ENCODE data around the gene BCL2A1.
A peak's percentile ranks its signal among the peaks of the same experiment; 100 is the strongest.
"Not testable (repeated sequence)": the region's sequence is repeated elsewhere in the genome, so short reads cannot be mapped to it uniquely, and the experiment has no call there.

Gene BCL2A1

DNA sequence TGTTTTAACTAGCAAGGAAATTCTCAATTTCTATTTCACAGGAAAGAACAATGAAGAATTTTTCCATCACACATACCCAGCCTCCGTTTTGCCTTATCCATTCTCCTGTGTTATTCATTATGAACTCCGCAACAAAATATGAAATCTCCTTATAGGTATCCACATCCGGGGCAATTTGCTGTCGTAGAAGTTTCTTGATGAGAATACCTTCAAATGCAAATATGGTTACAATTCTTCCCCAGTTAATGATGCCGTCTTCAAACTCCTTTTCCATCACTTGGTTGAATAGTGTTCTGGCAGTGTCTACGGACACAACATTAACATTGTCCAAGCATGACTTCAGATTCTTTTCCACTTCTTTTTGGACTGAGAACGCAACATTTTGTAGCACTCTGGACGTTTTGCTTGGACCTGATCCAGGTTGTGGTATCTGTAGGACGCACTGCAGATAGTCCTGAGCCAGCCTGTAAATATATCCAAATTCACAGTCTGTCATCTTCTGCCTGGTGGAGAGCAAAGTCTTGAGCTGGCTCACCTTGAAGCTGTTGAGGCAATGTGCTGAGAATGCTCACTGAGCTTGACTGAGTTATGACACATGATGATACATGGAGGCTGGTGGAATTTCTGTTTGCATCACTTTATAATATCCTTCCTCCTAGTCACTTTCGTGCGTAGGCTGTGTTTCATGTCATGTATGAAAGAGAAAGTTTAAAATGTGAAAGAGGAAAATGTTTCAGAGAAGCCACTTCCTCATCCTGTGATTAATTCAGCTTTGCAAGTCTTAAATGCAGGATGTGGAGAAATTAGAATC lies at the start of gene BCL2A1:
TSS of gene BCL2A1 (minus strand) at position 573 of the 811 bp plus-strand sequence. CDS start at position 496, 77 bp downstream.
- peak; percentile 31 to 62 (median 52) for DNase-seq (ENCODE audit: low read depth in 3 of 3)

DNA sequence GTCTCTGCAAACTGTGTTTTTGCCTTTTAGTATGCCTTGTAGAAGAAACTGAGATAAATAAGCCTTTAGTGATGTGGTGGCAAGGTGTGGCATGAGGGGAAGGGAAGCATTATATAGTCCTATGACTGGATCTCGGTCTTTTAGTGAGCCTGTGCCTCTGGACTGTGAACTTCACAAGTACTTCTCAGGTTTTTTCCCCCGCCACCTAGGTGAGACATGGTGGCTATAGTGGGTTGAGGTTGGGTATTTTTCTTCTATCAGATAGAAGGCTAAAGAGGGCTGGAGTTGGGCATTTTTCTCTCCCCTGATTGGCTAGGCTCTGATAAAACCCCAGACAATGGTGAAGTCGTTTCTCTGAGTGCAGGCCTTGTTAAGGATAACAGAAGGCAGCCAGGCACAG lies 49.7 kb upstream of the BCL2A1 start:
- no peak for DNase-seq (ENCODE audit: low read depth in 3 of 3)

DNA sequence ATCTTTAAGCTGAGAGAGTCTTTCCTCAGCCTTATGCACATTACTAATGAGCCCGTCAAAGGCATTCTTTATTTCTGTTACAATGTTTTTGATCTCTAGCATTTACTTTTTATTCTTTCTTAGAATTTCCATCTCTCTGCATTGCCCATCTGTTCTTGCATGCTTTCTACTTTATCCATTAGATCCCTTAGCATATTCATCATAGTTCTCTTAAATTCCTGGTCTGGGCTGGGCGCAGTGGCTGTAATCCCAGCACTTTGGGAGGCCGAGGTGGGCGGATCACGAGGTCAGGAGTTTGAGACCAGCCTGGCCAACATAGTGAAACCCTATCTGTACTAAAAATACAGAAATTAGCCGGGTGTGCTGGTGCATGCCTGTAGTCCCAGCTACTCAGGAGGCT lies 49.2 kb upstream of the BCL2A1 start:
- DNase-seq (ENCODE audit: low read depth in 3 of 3): not testable (repeated sequence)

DNA sequence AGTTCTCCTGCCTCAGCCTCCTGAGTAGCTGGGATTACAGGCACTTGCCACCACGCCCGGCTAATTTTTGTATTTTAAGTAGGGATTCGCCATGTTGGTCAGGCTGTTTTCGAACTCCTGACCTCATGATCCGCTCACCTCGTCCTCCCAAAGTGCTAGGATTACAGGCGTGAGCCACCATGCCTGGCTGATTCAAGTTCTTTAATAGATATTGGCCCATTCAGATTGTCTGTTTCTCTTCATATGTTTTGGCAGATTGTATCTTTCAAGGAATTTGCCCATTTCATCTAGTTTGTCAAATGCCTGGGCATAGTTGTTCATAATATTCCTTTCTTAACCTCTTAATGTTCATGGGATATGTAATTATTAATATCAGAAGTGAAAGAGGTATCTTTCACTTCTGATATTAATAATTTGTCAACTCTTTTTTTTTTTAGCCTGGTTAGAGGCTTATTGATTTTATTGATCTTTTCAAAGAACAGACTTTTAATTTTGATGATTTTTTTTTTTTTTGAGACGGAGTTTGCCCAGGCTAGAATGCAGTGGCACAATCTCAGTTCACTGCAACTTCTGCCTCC lies 48.3 kb upstream of the BCL2A1 start:
- DNase-seq (ENCODE audit: low read depth in 3 of 3): no peak

DNA sequence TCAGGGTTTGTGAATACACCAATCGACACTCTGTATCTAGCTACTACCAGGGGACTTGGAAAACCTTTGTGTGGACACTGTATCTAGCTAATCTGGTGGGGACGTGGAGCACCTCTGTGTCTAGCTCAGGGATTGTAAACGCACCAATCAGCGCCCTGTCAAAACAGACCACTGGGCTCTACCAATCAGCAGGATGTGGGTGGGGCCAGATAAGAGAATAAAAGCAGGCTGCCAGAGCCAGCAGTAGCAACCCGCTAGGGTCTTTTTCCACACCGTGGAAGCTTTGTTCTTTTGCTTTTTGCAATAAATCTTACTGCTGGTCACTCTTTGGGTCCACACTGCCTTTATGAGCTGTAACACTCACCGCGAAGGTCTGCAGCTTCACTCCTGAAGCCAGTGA lies 46.1 kb upstream of the BCL2A1 start:
- DNase-seq (ENCODE audit: low read depth in 3 of 3): not testable (repeated sequence)

DNA sequence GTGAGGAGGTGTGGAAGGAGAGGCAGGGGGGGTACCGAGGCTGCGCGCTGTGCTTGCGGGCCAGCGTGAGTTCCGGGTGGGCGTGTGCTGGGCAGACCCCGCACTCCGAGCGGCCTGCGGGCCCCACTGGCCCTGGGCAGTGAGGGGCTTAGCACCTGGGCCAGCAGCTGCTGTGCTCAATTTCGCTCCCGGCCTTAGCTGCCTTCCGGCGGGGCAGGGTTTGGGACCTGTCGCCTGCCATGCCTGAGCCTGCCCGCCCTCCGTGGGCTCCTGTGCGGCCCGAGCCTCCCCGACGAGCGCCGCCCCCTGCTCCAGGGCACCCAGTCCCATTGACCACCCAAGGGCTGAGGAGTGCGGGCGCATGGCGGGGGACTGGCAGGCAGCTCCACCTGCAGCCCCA lies 45.5 kb upstream of the BCL2A1 start:
- DNase-seq (ENCODE audit: low read depth in 3 of 3): not testable (repeated sequence)

DNA sequence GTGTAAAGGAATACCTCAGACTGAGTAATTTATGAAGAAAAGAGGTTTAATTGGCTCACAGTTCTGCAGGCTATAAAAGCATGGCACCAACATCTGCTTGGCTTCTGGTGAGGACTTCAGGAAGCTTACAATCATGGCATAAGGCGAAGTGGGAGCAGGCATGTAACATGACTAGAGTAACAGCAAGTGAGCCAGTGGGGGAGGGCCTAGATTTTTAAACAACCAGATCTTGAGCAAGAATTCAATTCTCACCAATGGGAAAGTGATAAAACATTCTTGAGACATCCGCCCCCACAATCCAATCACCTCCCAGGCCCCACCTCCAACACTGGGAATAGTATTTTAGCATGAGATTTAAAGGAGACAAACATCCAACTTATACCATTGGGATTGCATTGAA lies 44.2 kb upstream of the BCL2A1 start:
- DNase-seq (ENCODE audit: low read depth in 3 of 3): no peak

DNA sequence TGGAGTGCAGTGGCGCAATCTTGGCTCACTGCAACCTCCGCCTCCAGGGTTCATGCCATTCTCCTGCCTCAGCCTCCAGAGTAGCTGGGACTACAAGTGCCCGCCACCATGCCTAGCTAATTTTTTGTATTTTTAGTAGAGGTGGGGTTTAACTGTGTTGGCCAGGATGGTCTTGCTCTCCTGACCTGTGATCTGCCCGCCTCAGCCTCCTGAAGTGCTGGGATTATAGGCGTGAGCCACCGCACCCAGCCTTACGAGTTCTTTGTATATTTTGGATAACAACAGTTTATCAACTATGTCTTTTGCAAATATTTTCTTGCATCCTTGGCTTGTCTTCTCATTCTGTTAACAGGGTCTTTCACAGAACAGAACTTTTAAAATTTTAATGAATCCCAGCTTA lies 43.2 kb upstream of the BCL2A1 start:
- DNase-seq (ENCODE audit: low read depth in 3 of 3): not testable (repeated sequence)

DNA sequence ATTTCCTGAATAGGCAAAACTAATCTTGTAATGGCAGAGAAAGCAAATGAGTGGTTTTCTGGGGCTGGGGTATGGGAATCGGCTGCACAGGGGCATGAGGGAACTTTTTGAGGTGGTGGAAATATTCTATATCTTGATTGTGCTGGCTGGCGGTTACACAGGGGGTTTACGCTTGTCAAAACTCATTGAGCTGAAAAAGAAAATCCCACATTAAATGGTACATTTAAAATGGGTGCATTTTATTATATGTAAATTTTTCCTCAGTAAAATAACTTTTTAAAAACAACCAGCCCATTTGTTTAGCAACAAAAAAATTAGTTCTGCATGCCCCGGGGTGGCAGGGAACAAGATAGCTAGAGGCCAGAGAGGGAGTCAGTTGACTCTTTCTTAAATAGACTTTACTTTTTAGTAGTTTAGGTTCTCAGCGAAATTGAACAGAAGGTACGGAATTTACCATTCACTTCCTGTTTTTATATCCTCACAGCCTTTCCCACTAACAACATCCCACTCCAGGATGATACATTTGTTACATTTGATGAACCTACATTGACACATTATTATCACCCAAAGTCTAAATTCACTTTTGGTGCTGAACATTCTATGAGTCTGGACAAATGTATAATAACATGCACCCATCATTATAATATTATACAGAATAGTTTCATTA lies 41.2 kb upstream of the BCL2A1 start:
- no peak for DNase-seq (ENCODE audit: low read depth in 3 of 3)

DNA sequence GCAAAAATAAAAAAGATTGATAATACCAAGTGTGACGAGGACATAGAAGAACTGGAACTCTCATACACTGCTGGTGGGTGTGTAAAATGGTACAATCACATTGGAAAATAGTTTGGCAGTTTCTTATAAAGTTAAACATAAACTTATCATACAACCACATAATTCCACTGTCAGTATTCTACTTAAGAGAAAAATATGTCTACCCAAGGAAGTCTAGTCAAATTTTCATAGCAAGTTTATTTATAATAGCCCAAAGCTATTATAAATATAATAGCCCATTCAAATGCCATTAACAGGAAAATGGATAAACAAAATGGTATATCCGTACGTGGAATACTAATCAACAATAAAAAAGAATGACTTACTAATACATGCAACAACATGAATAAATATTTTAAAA lies 40.6 kb upstream of the BCL2A1 start:
- DNase-seq (ENCODE audit: low read depth in 3 of 3): no peak

DNA sequence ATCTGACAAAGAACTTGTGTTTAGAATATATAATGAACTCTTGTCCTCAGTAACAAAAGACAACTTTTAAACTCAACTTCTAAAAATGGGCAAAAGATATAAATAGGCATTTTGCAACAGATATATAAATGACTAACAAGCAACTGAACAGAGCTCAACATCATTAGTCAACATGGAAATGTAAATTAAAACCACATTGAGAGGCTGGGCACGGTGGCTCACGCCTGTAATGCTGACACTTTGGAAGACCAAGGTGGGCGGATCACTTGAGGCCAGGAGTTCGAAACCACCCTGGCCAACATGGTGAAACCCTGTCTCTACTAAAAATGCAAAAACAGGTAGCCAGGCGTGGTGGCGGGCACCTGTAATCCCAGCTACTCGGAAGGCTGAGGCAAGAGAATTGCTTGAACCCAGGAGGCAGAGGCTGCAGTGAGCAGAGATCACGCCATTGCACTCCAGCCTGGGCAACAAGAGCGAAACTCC lies 40.1 kb upstream of the BCL2A1 start:
- DNase-seq (ENCODE audit: low read depth in 3 of 3): not testable (repeated sequence)

DNA sequence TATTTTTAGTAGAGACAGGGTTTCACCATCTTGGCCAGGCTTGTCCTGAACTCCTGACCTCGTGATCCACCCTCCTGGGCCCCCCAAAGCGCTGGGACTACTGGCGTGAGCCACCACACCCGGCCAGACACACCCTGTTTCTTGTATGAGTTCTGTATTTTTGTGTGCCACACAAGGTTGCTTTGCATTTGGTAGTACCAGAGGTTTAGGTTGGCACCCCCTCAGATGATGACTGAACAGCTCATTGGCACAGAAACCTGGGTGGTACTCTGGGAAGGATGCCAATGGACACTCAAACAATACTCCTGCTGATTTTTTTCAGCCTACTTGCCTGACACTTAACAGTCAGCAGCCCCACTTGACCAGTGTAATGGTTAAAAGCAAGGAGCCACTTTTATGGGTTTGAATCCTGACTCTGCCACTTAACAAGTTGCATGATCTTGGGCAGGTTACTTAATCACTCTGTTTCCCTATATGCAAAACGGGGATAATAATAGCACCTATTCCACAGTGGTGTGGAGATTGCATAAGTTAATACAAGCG lies 39.2 kb upstream of the BCL2A1 start:
- no peak for DNase-seq (ENCODE audit: low read depth in 3 of 3)

DNA sequence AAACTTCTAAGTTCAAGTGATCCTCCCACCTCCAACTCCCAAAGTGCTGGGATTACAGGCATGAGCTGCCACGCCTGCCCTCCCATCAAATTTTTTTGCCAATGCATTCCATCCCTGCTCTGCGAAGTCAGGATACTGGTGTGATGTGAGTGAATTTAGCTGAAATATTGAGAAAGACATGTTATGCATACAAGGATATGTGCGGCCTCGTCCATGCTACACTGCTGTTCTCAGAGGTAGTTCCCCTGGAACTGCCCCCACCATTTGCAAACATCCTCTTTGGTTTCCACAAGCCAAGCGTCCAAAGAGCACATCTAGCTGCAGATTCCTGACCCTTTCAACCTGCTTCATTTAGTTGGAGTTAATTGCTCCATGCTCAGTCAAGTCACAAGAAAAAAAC lies 36.5 kb upstream of the BCL2A1 start:
- no peak for DNase-seq (ENCODE audit: low read depth in 3 of 3)

DNA sequence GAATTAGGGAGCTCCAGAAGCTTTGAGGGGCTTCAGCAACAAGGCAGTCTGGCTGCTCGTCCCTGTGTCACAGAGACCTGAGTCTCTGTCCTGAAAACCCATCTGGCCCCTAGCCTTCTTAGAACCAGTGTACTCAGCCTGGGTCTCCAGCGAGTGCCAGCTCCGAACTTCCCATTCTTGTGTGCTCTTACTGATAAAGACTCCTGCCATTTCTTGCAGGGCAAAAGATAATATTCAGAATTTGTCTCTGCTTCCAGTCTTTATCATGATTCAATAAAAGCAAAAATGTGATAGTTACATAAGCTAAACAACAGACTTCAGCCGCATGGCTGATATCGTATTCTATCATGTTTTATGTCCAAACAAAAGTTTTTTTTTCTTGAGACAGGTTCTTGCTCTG lies 36.0 kb upstream of the BCL2A1 start:
- no peak for DNase-seq (ENCODE audit: low read depth in 3 of 3)

DNA sequence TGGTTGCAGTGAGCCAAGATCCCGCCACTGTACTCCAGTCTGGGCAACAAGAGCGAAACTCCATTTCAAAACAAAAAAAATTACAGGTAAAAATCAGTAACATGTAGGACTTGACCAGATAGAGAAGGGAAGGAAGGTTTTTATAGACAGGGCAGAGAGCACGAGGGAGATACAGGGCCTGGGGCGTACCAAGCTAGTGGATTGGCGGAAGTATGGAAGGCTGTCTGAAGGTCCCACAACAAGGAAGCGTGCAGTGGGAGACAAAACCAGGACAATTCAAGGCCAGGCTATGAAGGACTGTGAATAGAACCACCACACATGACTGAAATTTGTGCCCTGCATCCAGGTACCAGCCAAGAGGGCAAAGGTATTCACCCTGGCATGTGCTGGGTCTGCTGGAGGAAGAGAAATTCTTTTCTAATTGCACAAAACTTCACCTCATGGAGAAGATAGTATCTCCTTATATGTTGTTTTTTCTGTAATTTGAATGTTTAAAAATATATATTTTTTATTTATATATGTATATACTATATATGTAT lies 33.0 kb upstream of the BCL2A1 start:
- no peak for DNase-seq (ENCODE audit: low read depth in 3 of 3)

DNA sequence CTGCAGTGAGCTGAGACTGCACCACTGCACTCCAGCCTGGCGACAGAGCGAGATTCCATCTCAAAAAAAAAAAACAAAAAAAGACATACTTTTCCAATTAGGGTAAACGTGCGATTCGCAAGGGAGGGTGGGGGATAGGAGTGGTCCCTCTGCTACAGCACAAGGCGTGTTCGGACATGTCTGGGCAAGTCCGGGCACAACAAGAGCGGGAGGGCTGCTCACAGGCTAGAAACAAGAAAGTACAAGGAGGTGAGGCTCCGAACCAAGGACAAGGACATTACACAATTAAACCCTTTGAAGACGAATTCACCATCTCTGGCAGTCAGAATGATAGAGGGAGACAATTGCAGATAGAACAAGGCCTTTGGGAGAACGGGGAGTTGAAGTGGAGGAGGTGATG lies 32.2 kb upstream of the BCL2A1 start:
- DNase-seq (ENCODE audit: low read depth in 3 of 3): no peak

DNA sequence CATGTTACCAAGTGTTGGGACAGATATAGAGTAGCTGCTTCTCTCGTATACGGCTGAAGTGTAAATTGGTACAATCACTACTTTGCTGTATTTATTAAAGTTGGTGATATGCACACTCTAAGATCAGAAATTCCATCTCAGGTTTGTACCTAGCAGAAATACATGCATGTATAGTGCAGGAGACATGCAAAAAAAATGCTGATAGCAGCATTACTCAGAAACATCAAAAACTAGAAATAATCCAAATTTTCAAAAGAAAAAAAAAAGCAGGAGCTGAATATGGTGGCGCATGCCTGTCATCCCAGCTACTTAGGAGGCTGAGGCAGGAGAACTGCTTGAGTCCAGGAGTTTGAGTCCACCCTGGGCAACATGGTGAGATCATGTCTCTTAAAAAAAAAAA lies 31.3 kb upstream of the BCL2A1 start:
- no peak for DNase-seq (ENCODE audit: low read depth in 3 of 3)

DNA sequence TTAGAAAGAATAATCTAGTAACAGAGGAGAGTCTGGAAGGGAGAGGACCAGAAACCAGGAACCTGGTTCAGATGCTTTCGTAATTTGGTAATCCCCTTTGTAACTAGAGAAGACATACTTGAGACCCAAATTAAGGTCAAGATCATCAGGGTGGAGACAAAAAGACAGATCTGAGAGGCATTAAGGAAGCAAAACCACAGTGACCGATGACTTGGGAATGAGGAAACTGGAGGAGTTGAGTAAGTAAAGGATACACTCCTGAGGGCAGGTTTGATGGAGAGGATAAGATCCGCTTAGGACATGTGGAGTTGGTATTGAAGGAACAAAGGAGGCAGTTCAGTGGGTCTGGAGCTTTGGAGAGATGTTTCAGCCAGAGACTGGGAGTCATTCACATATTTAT lies 23.6 kb upstream of the BCL2A1 start:
- DNase-seq (ENCODE audit: low read depth in 3 of 3): no peak

DNA sequence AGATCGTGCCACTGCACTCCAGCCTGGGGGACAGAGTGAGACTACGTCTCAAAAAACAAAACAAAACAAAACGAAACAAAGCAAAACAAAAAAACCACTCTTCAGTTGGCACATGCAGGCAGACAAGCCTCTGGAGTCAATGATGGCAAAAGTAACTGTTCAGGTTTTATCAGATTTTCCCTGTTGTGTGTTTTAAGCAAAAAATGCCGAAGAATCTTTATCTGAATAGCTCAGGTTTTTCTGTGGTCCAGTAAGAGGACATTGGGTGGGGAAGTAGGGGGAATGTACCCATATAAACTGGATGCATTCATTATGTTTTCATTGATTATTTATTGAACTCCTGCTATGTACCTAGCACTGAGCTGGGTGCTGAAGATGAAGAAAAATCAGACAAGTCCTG lies 20.8 kb upstream of the BCL2A1 start:
- no peak for DNase-seq (ENCODE audit: low read depth in 3 of 3)

DNA sequence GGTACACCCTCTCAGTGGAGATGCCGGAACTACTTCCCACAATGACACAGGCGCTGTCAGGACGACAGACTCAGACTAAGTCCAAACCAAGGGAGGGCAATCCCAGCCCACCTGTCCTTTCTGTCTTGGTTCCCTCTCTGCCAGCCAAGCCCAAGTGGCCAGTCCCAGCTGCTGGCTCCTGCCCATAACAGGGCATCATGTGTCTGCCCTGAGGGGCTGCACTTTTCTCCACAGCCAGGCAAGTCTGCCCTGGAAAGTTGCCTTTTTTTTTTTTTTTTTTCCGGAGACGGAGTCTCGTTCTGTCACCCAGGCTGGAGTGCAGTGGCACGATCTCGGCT lies 20.0 kb upstream of the BCL2A1 start:
- no peak for DNase-seq (ENCODE audit: low read depth in 3 of 3)

DNA sequence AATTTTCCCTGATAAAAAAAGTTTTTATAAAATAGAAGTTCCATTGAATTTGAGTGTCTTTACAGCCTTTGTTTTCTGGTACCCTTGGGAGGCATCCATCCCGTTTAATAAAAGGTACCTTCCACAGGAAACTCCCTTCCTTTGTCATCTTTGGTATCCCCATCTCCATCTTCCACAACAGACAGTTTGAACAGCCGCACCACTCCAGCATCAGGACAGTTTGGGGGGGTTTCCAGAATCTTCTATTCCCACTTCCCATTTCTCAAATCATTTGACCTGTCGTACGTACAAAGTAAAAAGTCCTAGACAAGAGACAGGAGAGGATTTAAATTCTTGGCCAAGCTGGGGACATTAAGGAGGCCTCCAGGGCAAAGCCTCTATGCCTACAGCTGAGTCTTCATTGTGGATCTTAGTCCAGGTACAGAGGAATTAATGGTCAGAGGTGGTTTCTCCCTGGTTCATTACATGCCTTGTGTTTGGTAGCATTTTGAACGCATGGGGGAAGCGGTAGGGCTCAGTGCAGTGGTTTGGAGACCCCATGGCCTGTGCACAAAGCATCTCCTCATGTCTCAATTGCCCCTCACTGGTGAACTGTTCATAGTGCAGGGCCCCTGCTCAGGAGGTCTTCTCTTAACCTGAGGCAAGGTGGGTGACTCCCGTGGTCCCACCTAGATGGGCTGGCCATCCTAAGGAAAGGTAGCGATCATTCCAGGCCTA lies 19.4 kb upstream of the BCL2A1 start:
- no peak for DNase-seq (ENCODE audit: low read depth in 3 of 3)

DNA sequence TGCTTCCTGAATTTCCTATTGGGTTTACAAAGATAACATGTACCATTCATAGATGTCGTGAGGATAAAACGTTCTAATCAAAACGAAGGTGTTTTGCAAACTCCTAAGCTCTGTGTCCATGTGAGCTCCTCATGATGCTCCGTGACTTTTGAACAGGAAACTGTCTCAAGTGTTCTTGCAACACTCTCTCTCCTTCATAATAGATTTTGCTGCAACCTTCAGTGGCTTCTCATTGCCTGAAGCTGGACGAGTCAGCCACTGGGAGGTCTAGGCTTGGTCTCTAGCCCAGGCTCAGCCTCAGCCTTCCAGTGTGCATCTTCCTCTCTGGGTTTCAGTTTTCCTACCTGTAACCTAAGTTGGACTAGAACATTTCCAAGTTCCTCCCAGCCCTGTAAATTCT lies 18.7 kb upstream of the BCL2A1 start:
- DNase-seq (ENCODE audit: low read depth in 3 of 3): no peak
